ENCODE measurements around the gene SMARCAD1.

SMARCAD1 gene

GRCh38 chr4:94226763-94227162 is 19.1 kb downstream of the SMARCAD1 start:
- Histone ChIP-seq H3K9me3 (ENCODE audit: control insufficient read depth, low read length) (no peaks in the 10 kb centered on the region), H3K36me3 (ENCODE audit: control insufficient read depth, insufficient read depth, low read length) (no peaks in the 10 kb centered on the region), H3K27ac (ENCODE audit: insufficient read depth, low read length, poor library complexity, severe bottlenecking) (no peak overlapping the region), H3K4me3 (ENCODE audit: insufficient read depth, low read depth, low read length, poor library complexity, severe bottlenecking) (no peak overlapping the region), H3K27me3 (replicated peaks; ENCODE audit: control insufficient read depth, insufficient read depth, low read length, poor library complexity, severe bottlenecking) (no peaks in the 10 kb centered on the region), H3K4me1 (ENCODE audit: control insufficient read depth, insufficient read depth, low read length, poor library complexity, severe bottlenecking) (no peaks in the 10 kb centered on the region)
- DNase-seq: no peak

DNA sequence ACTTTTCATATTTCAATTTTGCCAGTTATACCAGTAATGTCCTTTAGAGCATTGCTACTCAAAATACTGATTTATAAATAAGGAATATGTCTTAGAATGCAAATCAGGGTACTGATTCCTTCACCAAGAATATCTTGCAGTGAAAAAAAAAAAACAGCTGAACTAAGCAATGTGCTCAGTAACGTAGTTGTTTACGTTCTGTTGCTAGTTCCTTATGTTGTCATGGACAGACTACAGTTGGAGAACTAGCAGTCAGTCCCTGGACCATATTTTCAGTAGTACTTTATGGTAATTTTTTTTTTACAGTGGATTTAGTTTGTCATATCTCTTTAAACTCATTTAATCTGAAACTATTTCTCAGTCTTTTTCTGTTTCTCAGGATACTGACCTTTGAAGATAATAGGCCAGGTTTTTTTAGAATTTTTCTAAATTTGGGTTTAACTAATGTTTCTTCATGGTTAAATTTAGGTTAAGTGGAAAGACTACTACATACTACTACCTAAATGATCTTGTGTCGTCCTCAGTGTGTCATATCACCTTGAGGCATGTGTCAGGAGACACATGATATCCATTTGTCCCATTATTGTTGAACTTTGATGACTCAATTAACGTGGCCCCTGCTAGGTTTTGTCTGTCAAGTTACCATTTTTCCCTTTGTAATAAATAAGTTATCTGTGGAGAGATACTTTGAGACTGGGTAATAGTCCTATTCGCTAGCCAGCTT is 21.0 kb downstream of the SMARCAD1 start:
- Histone ChIP-seq H3K9me3 (ENCODE audit: control insufficient read depth, low read length) (no peaks in the 10 kb centered on the region), H3K27ac (ENCODE audit: insufficient read depth, low read length, poor library complexity, severe bottlenecking) (no peak overlapping the region), H3K36me3 (ENCODE audit: control insufficient read depth, insufficient read depth, low read length) (no peaks in the 10 kb centered on the region), H3K4me1 (ENCODE audit: control insufficient read depth, insufficient read depth, low read length, poor library complexity, severe bottlenecking) (no peaks in the 10 kb centered on the region), H3K4me3 (ENCODE audit: insufficient read depth, low read depth, low read length, poor library complexity, severe bottlenecking) (no peak overlapping the region), H3K27me3 (replicated peaks; ENCODE audit: control insufficient read depth, insufficient read depth, low read length, poor library complexity, severe bottlenecking) (no peaks in the 10 kb centered on the region)
- DNase-seq: no peak

DNA sequence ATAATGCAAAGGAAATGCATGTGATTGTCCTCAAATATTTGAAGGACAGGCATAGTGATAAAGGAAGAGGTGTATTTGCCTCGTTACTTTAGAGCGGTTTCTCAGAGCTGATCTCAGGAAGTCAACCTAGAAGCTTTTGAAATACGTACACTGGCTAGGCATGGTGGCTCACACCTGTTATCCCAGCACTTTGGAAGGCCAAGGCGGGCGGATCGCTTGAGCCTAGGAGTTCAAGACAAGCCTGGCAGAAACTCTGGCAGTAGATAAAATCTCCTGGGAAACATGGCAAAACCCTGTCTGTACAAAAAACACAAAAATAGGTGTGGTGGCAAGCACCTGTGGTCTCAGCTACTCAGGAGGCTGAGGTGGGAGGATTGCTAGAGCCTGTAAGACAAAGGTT is 24.9 kb downstream of the SMARCAD1 start:
- Histone ChIP-seq H3K4me3 (ENCODE audit: insufficient read depth, low read depth, low read length, poor library complexity, severe bottlenecking) (no peak overlapping the region), H3K4me1 (ENCODE audit: control insufficient read depth, insufficient read depth, low read length, poor library complexity, severe bottlenecking) (no peaks in the 10 kb centered on the region), H3K9me3 (ENCODE audit: control insufficient read depth, low read length) (no peaks in the 10 kb centered on the region), H3K36me3 (ENCODE audit: control insufficient read depth, insufficient read depth, low read length) (peaks cover 7% of the 10 kb centered on the region), H3K27ac (ENCODE audit: insufficient read depth, low read length, poor library complexity, severe bottlenecking) (no peak overlapping the region), H3K27me3 (replicated peaks; ENCODE audit: control insufficient read depth, insufficient read depth, low read length, poor library complexity, severe bottlenecking) (no peaks in the 10 kb centered on the region)
- DNase-seq: no peak

DNA sequence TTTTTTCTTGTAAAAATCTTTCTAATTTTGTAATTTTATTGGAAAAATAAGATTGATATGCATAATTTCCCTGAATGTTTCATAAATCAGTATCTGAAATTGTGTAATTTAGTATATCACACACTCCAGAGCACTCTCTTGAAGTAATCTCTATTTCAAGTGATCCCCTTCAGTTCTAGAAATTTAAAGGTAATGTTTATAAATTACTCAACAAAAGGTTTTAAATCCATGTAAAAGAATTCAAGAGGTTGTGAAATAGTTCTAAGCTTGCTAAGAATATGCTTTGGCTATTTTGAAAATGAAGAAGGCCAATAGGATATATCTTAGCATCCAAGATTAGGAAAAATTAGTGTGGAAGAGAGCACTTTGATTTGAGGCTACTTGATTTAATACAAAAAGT is 28.2 kb downstream of the SMARCAD1 start:
- Histone ChIP-seq H3K9me3 (ENCODE audit: control insufficient read depth, low read length) (no peaks in the 10 kb centered on the region), H3K4me1 (ENCODE audit: control insufficient read depth, insufficient read depth, low read length, poor library complexity, severe bottlenecking) (no peaks in the 10 kb centered on the region), H3K27me3 (replicated peaks; ENCODE audit: control insufficient read depth, insufficient read depth, low read length, poor library complexity, severe bottlenecking) (no peaks in the 10 kb centered on the region), H3K36me3 (ENCODE audit: control insufficient read depth, insufficient read depth, low read length) (peaks cover 20% of the 10 kb centered on the region), H3K27ac (ENCODE audit: insufficient read depth, low read length, poor library complexity, severe bottlenecking) (no peak overlapping the region), H3K4me3 (ENCODE audit: insufficient read depth, low read depth, low read length, poor library complexity, severe bottlenecking) (no peak overlapping the region)
- no peak for DNase-seq

GRCh38 chr4:94237271-94237670 is 29.6 kb downstream of the SMARCAD1 start:
- peaks cover 32% of the 10 kb centered on the region for H3K36me3 ChIP-seq (ENCODE audit: control insufficient read depth, insufficient read depth, low read length)
- no peak overlapping the region for H3K4me3 ChIP-seq (ENCODE audit: insufficient read depth, low read depth, low read length, poor library complexity, severe bottlenecking)
- H3K4me1 ChIP-seq (ENCODE audit: control insufficient read depth, insufficient read depth, low read length, poor library complexity, severe bottlenecking): no peaks in the 10 kb centered on the region
- no peak for DNase-seq
- H3K27me3 ChIP-seq (replicated peaks; ENCODE audit: control insufficient read depth, insufficient read depth, low read length, poor library complexity, severe bottlenecking): no peaks in the 10 kb centered on the region
- H3K27ac ChIP-seq (ENCODE audit: insufficient read depth, low read length, poor library complexity, severe bottlenecking): no peak overlapping the region
- H3K9me3 ChIP-seq (ENCODE audit: control insufficient read depth, low read length): no peaks in the 10 kb centered on the region

DNA sequence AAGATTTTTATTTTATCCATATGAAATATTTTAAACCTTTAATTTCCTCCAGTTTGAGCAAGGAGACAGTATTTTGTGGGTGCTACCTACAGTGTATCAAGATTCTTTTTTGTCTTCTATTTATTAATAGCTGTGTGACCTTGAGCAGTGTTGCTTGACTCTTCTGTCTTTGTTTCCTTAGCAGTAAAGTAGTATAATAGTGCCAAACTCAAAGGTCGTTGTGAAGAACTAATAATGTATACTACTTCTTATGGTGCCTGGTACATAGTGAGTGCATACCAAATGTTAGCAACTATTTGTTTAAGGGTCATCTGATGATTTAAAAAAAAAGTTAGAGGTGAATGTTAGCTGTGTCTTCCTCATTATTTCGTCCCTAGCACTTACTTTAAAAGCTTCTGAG is 30.5 kb downstream of the SMARCAD1 start:
- DNase-seq: no peak
- no peaks in the 10 kb centered on the region for H3K27me3 ChIP-seq (replicated peaks; ENCODE audit: control insufficient read depth, insufficient read depth, low read length, poor library complexity, severe bottlenecking)
- H3K27ac ChIP-seq (ENCODE audit: insufficient read depth, low read length, poor library complexity, severe bottlenecking): no peak overlapping the region
- H3K4me3 ChIP-seq (ENCODE audit: insufficient read depth, low read depth, low read length, poor library complexity, severe bottlenecking): no peak overlapping the region
- peaks cover 38% of the 10 kb centered on the region for H3K36me3 ChIP-seq (ENCODE audit: control insufficient read depth, insufficient read depth, low read length)
- H3K9me3 ChIP-seq (ENCODE audit: control insufficient read depth, low read length): no peaks in the 10 kb centered on the region
- H3K4me1 ChIP-seq (ENCODE audit: control insufficient read depth, insufficient read depth, low read length, poor library complexity, severe bottlenecking): no peaks in the 10 kb centered on the region

GRCh38 chr4:94240384-94240783 is 32.7 kb downstream of the SMARCAD1 start:
- Histone ChIP-seq H3K4me3 (ENCODE audit: insufficient read depth, low read depth, low read length, poor library complexity, severe bottlenecking) (no peak overlapping the region), H3K4me1 (ENCODE audit: control insufficient read depth, insufficient read depth, low read length, poor library complexity, severe bottlenecking) (no peaks in the 10 kb centered on the region), H3K36me3 (ENCODE audit: control insufficient read depth, insufficient read depth, low read length) (peaks cover 36% of the 10 kb centered on the region), H3K9me3 (ENCODE audit: control insufficient read depth, low read length) (no peaks in the 10 kb centered on the region), H3K27me3 (replicated peaks; ENCODE audit: control insufficient read depth, insufficient read depth, low read length, poor library complexity, severe bottlenecking) (no peaks in the 10 kb centered on the region), H3K27ac (ENCODE audit: insufficient read depth, low read length, poor library complexity, severe bottlenecking) (no peak overlapping the region)
- DNase-seq: no peak

DNA sequence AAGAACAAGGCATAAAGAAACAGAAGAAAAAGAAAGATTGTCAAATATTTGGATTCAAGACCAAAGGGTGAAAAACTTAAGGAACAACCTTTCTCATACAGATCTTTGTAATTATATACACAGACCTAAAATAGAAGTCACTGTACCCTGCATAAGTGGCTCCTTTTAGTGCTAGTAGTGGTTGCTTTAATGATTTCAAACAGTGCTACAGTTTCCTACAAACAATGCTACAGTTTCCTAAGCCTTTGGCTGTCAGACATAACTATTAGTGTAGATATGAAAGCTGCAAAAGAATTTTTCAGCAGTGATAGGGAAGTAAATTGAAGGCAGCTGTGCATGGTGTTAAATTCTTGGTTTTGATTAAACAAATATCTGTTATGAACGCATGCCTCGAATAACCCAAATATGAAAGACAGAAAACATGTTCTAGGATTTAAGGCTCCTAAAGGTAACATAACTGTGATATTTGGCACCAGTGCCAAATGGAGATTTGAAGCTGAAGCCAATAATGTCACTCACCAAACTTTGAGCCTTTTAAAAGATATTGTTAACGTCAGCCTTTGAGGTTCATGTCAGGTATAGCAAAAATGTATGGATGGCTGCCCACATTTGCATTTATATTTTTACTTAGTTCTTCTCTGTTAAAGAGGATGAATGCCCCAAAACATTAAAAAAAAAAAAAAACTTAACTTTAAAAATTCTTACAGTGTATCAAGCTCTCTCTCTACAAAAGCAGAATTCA is 36.6 kb downstream of the SMARCAD1 start:
- no peaks in the 10 kb centered on the region for H3K9me3 ChIP-seq (ENCODE audit: control insufficient read depth, low read length)
- H3K36me3 ChIP-seq (ENCODE audit: control insufficient read depth, insufficient read depth, low read length): peaks cover 30% of the 10 kb centered on the region
- H3K27me3 ChIP-seq (replicated peaks; ENCODE audit: control insufficient read depth, insufficient read depth, low read length, poor library complexity, severe bottlenecking): no peaks in the 10 kb centered on the region
- no peak overlapping the region for H3K27ac ChIP-seq (ENCODE audit: insufficient read depth, low read length, poor library complexity, severe bottlenecking)
- H3K4me3 ChIP-seq (ENCODE audit: insufficient read depth, low read depth, low read length, poor library complexity, severe bottlenecking): no peak overlapping the region
- no peak for DNase-seq
- H3K4me1 ChIP-seq (ENCODE audit: control insufficient read depth, insufficient read depth, low read length, poor library complexity, severe bottlenecking): no peaks in the 10 kb centered on the region

DNA sequence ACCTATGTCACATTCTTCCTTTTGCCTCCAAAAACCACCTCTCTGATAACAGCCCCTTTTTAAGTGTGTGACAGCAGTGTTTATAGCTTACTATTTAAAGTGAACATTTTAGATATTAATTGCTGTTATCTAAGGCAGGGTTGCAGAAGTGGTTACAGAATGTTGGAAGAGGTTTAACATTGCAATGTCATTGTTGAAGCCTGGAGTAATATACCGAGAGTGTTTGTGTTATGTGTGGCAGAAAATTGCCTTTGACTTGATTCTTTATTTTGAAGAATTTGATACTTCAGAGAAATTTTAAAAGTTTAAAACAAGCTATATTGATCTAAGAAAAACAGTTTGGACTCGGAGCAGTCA is 37.1 kb downstream of the SMARCAD1 start:
- DNase-seq: no peak
- H3K9me3 ChIP-seq (ENCODE audit: control insufficient read depth, low read length): no peaks in the 10 kb centered on the region
- H3K4me1 ChIP-seq (ENCODE audit: control insufficient read depth, insufficient read depth, low read length, poor library complexity, severe bottlenecking): no peaks in the 10 kb centered on the region
- no peak overlapping the region for H3K4me3 ChIP-seq (ENCODE audit: insufficient read depth, low read depth, low read length, poor library complexity, severe bottlenecking)
- no peaks in the 10 kb centered on the region for H3K27me3 ChIP-seq (replicated peaks; ENCODE audit: control insufficient read depth, insufficient read depth, low read length, poor library complexity, severe bottlenecking)
- no peak overlapping the region for H3K27ac ChIP-seq (ENCODE audit: insufficient read depth, low read length, poor library complexity, severe bottlenecking)
- H3K36me3 ChIP-seq (ENCODE audit: control insufficient read depth, insufficient read depth, low read length): peaks cover 28% of the 10 kb centered on the region

DNA sequence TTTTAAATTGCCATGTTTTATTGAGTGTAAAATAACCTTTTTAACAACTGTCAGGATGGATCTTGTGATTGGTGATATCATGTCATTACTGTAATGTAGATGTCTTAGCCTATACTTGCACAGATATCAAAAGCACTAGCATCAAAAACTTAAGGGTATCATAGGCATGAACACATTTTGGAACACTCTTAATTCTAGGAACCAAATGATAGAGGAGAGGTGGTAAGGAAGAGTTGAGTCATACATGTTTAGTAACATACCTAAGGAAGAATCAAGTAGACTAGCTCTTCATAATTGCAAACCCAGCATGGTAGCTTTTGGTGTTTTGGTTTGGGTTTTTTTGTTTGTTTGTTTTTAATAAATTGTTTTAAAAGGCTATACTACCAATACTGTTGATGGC is 43.4 kb downstream of the SMARCAD1 start:
- H3K4me3 ChIP-seq (ENCODE audit: insufficient read depth, low read depth, low read length, poor library complexity, severe bottlenecking): no peak overlapping the region
- H3K27me3 ChIP-seq (replicated peaks; ENCODE audit: control insufficient read depth, insufficient read depth, low read length, poor library complexity, severe bottlenecking): no peaks in the 10 kb centered on the region
- peaks cover 18% of the 10 kb centered on the region for H3K36me3 ChIP-seq (ENCODE audit: control insufficient read depth, insufficient read depth, low read length)
- H3K4me1 ChIP-seq (ENCODE audit: control insufficient read depth, insufficient read depth, low read length, poor library complexity, severe bottlenecking): no peaks in the 10 kb centered on the region
- H3K27ac ChIP-seq (ENCODE audit: insufficient read depth, low read length, poor library complexity, severe bottlenecking): no peak overlapping the region
- DNase-seq: no peak
- H3K9me3 ChIP-seq (ENCODE audit: control insufficient read depth, low read length): no peaks in the 10 kb centered on the region
